GM10847 (cell line): ENCODE measurements around the gene DNAH17.

Experiments used
- POLR2A ChIP-seq: IDR thresholded peaks from 2 replicates; pipeline ENCODE4 v1.6.1; 2011; ENCODE audit not compliant: insufficient read length; ENCODE audit errors: extremely low read depth

DNAH17 gene

GRCh38 chr17:78529871-78530670 lies 47.1 kb downstream of the DNAH17 start:
- TF ChIP-seq POLR2A, result no peak

- no peak for TF ChIP-seq POLR2A
Measured at GRCh38 chr17:78529251-78529650, 47.9 kb downstream of the DNAH17 start.

- TF ChIP-seq POLR2A, result no peak
Measured at GRCh38 chr17:78528541-78528940, 48.7 kb downstream of the DNAH17 start.

GRCh38 chr17:78527345-78527744 lies 49.9 kb downstream of the DNAH17 start:
- TF ChIP-seq POLR2A, result no peak

GRCh38 chr17:78526231-78527025 lies 50.8 kb downstream of the DNAH17 start:
- TF ChIP-seq POLR2A, result no peak

- no peak for TF ChIP-seq POLR2A
Measured at GRCh38 chr17:78525511-78526160, 51.6 kb downstream of the DNAH17 start.

- TF ChIP-seq POLR2A, result no peak
Measured at GRCh38 chr17:78524870-78525510, 52.2 kb downstream of the DNAH17 start.

GRCh38 chr17:78523934-78524655 lies 53.1 kb downstream of the DNAH17 start:
- no peak for TF ChIP-seq POLR2A

- TF ChIP-seq POLR2A, result no peak
Measured at GRCh38 chr17:78522031-78522809, 55.0 kb downstream of the DNAH17 start.

- no peak for TF ChIP-seq POLR2A
Measured at GRCh38 chr17:78517421-78517820, 59.8 kb downstream of the DNAH17 start.

GRCh38 chr17:78515480-78515879 lies 61.7 kb downstream of the DNAH17 start:
- TF ChIP-seq POLR2A, result no peak

- TF ChIP-seq POLR2A, result no peak
Measured at GRCh38 chr17:78514521-78514920, 62.7 kb downstream of the DNAH17 start.

GRCh38 chr17:78512976-78513375 lies 64.2 kb downstream of the DNAH17 start:
- TF ChIP-seq POLR2A, result no peak
